ENCODE measurements around the gene KRT3.

The KRT3 gene

DNA sequence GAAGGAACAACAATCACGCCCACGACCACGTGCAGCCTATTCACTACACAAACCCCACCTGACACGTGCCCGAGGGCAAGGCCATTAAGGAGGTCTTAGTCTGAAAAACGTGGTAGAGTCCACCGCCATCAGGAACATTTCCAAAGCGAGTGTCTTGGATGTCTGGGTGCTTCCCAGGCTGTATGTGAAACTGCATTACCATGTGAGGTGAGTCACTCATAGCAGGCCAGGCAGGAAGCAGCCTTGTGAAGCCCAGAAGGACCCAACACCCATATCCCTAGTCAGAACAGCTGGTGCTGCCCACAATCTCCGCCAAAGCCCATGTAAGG, 41.5 kb upstream of the KRT3 start:
- TF ChIP-seq CTCF (IDR thresholded peaks at IDR 0.05; ENCODE audit: control extremely low read depth, extremely low read depth, low read depth, missing control alignments), result no peak
- DNase-seq (ENCODE audit: extremely low spot score), result no peak
- CTCF ChIA-PET, result interaction anchor here (2.1 kb wide), 1 partner anchor 28 kb away, joined by 5 read pairs; no protein-coding TSS in a partner anchor
- POLR2A ChIA-PET, result no interaction called here

DNA sequence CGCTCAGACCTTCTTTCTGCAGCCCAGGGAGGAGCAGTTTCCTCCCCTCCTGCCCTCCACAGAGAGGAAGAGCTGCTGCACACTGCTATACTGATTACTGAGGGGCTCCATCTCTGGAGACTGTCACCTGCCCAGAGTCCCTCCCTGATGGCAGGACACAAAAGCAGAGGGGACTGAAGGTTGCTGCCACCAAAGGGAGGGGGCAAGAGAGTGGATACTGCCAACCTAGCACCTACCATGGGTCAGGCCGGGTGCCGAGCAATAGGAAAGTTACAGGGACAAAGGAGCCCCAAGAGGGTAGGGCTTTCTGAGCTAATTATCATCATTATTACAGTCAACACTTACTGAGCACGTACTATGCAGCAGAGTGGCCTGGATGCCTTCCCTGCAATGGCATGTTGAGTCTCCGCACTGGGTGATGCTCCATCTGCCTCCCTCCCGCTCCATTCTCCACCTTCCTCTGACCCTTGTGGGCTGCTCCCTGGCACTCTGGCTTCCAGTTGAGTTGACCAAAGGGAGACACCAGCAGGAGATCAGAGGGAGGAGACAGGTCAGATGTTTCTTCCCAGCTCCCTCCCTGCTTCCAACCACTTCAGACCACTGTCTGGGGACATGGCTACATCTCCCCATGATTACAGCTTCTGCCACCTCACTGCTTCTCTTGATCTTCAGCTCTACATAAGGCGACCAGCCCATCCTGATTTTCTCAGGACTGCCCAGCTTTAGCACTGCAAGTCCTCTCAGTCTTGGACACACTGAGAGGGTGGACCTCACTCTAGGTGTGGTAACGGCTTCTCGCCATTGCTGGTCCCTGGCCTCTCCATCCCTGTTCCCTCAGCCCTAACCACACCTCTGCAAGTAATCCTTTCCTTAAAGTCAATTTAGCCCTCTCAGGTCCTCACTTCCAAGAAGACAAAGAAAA, 40.8 kb upstream of the KRT3 start:
- POLR2A ChIA-PET, result no interaction called here
- CTCF ChIA-PET, result interaction anchor here (2.1 kb wide), 1 partner anchor 29 kb away, joined by 5 read pairs; no protein-coding TSS in a partner anchor
- no peak for TF ChIP-seq CTCF (IDR thresholded peaks at IDR 0.05; ENCODE audit: control extremely low read depth, extremely low read depth, low read depth, missing control alignments)
- no peak for DNase-seq (ENCODE audit: extremely low spot score)

DNA sequence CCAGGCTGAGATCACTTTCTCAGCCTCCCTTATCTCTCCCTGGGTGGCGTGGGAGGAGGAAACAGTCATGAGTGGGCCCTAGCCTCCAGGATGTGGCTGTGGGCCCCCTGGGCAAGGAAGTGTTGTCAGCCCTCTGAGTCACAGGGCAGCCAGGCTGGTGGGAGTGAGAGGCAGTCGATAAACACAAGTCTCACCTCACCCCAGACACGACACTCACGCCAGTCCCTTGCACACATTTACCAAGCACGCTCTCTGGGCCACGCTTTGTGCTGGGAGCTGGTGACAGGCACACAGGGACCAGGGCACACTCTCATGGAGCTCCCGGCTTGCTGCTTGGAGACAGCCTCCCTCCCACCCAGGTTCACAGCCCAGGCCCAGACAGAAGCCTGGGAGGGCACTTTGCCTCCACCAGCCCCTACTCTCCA, 40.1 kb upstream of the KRT3 start:
- POLR2A ChIA-PET, result no interaction called here
- CTCF ChIA-PET, result interaction anchor here (2.1 kb wide), 1 partner anchor 29 kb away, joined by 5 read pairs; no protein-coding TSS in a partner anchor
- TF ChIP-seq CTCF (IDR thresholded peaks at IDR 0.05; ENCODE audit: control extremely low read depth, extremely low read depth, low read depth, missing control alignments), result no peak
- DNase-seq (ENCODE audit: extremely low spot score), result no peak

DNA sequence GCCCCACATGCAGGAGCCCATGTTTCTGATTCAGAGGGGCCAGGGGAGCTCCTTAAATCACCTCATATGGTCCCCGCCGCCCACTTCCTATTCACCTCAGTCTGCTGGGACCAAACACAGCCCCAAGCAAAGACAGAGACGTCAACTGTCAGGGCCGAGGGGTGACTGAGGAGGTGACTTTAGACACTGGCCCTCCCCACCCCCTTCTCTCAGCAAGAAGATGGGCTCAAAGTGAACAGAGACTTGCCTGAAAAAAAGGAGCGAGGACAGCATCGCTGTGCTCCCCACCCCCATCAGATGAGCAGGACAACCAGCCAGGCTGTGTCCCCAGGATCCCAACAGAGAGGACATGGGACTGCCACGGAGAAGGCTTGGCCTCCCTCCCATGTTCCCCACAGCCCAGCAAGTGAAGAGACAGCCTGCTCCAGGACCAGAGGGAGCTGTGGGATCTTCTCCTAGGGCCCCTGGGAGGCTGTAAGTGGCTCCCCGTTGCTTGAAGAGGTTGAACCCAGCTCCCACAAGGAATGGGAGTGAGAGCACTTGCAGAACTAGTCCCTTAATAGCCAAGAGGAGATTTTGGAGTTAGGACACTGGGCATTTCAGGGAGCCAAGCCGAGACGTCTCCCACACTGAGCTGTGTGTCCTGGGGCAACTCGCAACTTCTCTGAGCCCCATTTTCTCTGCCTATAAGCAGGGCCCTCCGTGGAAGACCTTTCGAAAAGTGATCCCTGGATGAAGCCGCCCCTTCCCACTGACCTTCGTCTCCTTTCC, 39.5 kb upstream of the KRT3 start:
- ChIA-PET POLR2A (no interaction called here), CTCF (interaction anchor here (2.1 kb wide), 1 partner anchor 30 kb away, joined by 5 read pairs; no protein-coding TSS in a partner anchor)
- no peak for TF ChIP-seq CTCF (IDR thresholded peaks at IDR 0.05; ENCODE audit: control extremely low read depth, extremely low read depth, low read depth, missing control alignments)
- DNase-seq (ENCODE audit: extremely low spot score), result no peak

DNA sequence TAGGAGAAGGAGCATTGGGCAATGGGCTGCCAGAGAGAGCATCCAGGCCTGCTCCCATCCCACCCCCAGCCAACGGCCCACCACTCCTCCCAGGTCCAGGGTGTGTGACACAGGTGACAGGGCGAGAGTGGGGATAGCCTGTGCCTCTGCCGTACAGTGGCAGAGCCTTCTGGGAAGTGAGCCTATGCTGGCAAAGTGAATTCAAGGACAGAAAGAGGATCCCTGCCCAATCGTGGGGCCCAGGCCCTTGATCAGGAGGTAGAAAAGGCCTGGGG, 38.7 kb upstream of the KRT3 start:
- no peak for DNase-seq (ENCODE audit: extremely low spot score)
- CTCF ChIA-PET, result no interaction called here
- POLR2A ChIA-PET, result no interaction called here
- TF ChIP-seq CTCF (IDR thresholded peaks at IDR 0.05; ENCODE audit: control extremely low read depth, extremely low read depth, low read depth, missing control alignments), result no peak

- no peak for TF ChIP-seq CTCF (IDR thresholded peaks at IDR 0.05; ENCODE audit: control extremely low read depth, extremely low read depth, low read depth, missing control alignments)
- DNase-seq (ENCODE audit: extremely low spot score), result no peak
- POLR2A ChIA-PET, result no interaction called here
- CTCF ChIA-PET, result interaction anchor here (1.2 kb wide), 1 partner anchor 147 kb away, joined by 3 read pairs; no protein-coding TSS in a partner anchor
Observed at GRCh38 chr12:52833922-52834726, 38.2 kb upstream of the KRT3 start, which contains the start of gene KRT79. Gene KRT79, minus strand, starts transcription at chr12:52834311. Its CDS starts 51 bp downstream, at chr12:52834260.
